ENCODE data around the gene KPNA1. TPM values are rescaled to one million over a fixed set of nuclear protein-coding genes. Genes with fewer than 3 reads are reported as not detected.

KPNA1 gene
- total and polyA plus RNA-seq, 2 of the 13 experiments (the other 11 are each of a cell fraction or from before 2014, with no cell fraction given), result 15.4 to 30.0 TPM

DNA sequence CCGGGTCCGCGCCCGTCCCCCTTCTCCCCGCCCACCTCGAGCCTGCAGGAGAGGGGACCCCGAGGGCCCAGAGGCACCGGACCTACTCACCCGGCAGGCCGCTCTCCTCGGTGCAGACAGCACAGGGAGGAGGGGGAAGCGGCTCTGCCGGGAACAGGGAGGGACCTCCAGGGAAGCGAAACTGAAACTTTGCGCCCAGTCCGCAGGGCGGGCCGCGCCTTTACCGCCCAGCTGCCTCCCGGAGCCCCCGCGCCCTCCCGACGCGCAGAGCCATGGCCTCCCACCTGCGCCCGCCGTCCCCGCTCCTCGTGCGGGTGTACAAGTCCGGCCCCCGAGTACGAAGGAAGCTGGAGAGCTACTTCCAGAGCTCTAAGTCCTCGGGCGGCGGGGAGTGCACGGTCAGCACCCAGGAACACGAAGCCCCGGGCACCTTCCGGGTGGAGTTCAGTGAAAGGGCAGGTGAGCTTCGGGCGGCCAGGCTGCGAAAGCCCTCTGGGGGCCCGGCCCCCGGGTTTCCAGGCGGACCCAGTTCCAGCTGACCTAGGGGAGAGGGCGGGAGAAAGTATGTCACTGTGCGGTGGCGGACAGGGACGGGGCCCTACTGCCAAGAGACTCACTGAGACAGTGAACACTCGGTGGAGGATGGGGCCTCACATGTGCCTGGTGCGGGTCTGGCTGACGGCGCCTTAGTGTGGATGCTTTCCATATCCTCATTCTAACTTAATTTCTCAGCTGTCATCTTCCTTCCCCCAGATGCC lies 49.6 kb upstream of the KPNA1 start, which contains the start of the genes DTX3L and PARP9 (continued):
- 0 out of 2 replicates have a peak, but pooled peaks have one; percentile 25 for TF ChIP-seq ZNF260 (CRISPR knock-in tag; IDR thresholded peaks at IDR 0.05; ENCODE audit: borderline replicate concordance, low read depth)
- TF ChIP-seq, protein P1, sequence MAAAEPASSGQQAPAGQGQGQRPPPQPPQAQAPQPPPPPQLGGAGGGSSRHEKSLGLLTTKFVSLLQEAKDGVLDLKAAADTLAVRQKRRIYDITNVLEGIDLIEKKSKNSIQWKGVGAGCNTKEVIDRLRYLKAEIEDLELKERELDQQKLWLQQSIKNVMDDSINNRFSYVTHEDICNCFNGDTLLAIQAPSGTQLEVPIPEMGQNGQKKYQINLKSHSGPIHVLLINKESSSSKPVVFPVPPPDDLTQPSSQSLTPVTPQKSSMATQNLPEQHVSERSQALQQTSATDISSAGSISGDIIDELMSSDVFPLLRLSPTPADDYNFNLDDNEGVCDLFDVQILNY (CRISPR knock-in tag; conservative IDR thresholded peaks at IDR 0.05), result peak; percentile 39; the same call in 1 of the 2 replicates
- TF ChIP-seq, protein P2, sequence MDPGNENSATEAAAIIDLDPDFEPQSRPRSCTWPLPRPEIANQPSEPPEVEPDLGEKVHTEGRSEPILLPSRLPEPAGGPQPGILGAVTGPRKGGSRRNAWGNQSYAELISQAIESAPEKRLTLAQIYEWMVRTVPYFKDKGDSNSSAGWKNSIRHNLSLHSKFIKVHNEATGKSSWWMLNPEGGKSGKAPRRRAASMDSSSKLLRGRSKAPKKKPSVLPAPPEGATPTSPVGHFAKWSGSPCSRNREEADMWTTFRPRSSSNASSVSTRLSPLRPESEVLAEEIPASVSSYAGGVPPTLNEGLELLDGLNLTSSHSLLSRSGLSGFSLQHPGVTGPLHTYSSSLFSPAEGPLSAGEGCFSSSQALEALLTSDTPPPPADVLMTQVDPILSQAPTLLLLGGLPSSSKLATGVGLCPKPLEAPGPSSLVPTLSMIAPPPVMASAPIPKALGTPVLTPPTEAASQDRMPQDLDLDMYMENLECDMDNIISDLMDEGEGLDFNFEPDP (CRISPR knock-in tag; conservative IDR thresholded peaks at IDR 0.05), result no peak
- TF ChIP-seq ZNF326 (CRISPR knock-in tag; IDR thresholded peaks at IDR 0.05; ENCODE audit: borderline replicate concordance), result no peak
- no peak for TF ChIP-seq PAF1 (CRISPR knock-in tag; IDR thresholded peaks at IDR 0.05)
- TF ChIP-seq DNMT3B (CRISPR knock-in tag; conservative IDR thresholded peaks at IDR 0.05), result no peak
- TF ChIP-seq YY1 (IDR thresholded peaks at IDR 0.05; ENCODE audit: insufficient read depth, insufficient replicate concordance, low read depth, low read length), result peak; percentile 57
- 0 out of 2 replicates have a peak, but pooled peaks have one; percentile 63 for TF ChIP-seq ZNF510 (CRISPR knock-in tag; IDR thresholded peaks at IDR 0.05; ENCODE audit: low read depth)
- peak; percentile 65 for TF ChIP-seq BCL6 (CRISPR knock-in tag; IDR thresholded peaks at IDR 0.05)
- TF ChIP-seq, protein P3, sequence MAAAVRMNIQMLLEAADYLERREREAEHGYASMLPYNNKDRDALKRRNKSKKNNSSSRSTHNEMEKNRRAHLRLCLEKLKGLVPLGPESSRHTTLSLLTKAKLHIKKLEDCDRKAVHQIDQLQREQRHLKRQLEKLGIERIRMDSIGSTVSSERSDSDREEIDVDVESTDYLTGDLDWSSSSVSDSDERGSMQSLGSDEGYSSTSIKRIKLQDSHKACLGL (CRISPR knock-in tag; IDR thresholded peaks at IDR 0.05), result peak; percentile 93
- no peak for TF ChIP-seq FOSL1 (CRISPR knock-in tag; IDR thresholded peaks at IDR 0.05; ENCODE audit: borderline replicate concordance)
- TF ChIP-seq ZNF501 (CRISPR knock-in tag; IDR thresholded peaks at IDR 0.05), result peak; percentile 81; the same call in 1 of the 2 replicates
- TF ChIP-seq, protein P4, sequence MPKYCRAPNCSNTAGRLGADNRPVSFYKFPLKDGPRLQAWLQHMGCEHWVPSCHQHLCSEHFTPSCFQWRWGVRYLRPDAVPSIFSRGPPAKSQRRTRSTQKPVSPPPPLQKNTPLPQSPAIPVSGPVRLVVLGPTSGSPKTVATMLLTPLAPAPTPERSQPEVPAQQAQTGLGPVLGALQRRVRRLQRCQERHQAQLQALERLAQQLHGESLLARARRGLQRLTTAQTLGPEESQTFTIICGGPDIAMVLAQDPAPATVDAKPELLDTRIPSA (CRISPR knock-in tag; IDR thresholded peaks at IDR 0.05; ENCODE audit: borderline replicate concordance), result 0 out of 2 replicates have a peak, but pooled peaks have one; percentile 64
- TF ChIP-seq, protein P5, sequence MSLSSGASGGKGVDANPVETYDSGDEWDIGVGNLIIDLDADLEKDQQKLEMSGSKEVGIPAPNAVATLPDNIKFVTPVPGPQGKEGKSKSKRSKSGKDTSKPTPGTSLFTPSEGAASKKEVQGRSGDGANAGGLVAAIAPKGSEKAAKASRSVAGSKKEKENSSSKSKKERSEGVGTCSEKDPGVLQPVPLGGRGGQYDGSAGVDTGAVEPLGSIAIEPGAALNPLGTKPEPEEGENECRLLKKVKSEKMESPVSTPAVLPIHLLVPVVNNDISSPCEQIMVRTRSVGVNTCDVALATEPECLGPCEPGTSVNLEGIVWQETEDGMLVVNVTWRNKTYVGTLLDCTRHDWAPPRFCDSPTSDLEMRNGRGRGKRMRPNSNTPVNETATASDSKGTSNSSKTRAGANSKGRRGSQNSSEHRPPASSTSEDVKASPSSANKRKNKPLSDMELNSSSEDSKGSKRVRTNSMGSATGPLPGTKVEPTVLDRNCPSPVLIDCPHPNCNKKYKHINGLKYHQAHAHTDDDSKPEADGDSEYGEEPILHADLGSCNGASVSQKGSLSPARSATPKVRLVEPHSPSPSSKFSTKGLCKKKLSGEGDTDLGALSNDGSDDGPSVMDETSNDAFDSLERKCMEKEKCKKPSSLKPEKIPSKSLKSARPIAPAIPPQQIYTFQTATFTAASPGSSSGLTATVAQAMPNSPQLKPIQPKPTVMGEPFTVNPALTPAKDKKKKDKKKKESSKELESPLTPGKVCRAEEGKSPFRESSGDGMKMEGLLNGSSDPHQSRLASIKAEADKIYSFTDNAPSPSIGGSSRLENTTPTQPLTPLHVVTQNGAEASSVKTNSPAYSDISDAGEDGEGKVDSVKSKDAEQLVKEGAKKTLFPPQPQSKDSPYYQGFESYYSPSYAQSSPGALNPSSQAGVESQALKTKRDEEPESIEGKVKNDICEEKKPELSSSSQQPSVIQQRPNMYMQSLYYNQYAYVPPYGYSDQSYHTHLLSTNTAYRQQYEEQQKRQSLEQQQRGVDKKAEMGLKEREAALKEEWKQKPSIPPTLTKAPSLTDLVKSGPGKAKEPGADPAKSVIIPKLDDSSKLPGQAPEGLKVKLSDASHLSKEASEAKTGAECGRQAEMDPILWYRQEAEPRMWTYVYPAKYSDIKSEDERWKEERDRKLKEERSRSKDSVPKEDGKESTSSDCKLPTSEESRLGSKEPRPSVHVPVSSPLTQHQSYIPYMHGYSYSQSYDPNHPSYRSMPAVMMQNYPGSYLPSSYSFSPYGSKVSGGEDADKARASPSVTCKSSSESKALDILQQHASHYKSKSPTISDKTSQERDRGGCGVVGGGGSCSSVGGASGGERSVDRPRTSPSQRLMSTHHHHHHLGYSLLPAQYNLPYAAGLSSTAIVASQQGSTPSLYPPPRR (CRISPR knock-in tag; IDR thresholded peaks at IDR 0.05; ENCODE audit: borderline replicate concordance), result peak; percentile 67
- TF ChIP-seq, protein P6, sequence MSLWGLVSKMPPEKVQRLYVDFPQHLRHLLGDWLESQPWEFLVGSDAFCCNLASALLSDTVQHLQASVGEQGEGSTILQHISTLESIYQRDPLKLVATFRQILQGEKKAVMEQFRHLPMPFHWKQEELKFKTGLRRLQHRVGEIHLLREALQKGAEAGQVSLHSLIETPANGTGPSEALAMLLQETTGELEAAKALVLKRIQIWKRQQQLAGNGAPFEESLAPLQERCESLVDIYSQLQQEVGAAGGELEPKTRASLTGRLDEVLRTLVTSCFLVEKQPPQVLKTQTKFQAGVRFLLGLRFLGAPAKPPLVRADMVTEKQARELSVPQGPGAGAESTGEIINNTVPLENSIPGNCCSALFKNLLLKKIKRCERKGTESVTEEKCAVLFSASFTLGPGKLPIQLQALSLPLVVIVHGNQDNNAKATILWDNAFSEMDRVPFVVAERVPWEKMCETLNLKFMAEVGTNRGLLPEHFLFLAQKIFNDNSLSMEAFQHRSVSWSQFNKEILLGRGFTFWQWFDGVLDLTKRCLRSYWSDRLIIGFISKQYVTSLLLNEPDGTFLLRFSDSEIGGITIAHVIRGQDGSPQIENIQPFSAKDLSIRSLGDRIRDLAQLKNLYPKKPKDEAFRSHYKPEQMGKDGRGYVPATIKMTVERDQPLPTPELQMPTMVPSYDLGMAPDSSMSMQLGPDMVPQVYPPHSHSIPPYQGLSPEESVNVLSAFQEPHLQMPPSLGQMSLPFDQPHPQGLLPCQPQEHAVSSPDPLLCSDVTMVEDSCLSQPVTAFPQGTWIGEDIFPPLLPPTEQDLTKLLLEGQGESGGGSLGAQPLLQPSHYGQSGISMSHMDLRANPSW (CRISPR knock-in tag; IDR thresholded peaks at IDR 0.05; ENCODE audit: borderline replicate concordance), result no peak
- TF ChIP-seq ZNF558 (CRISPR knock-in tag; IDR thresholded peaks at IDR 0.05; ENCODE audit: borderline replicate concordance), result peak; percentile 55; the same call in 1 of the 2 replicates

Measured in HepG2 (cell line).